DMS153 treated with DMSO at 0.1 percent for 48 hours (cell line): ENCODE measurements around the gene AP2M1.

Experiments
- DNase-seq: peaks from one replicate; lab custom pipeline; 2025; ENCODE audit not compliant: unreplicated experiment; lab: John Stamatoyannopoulos, UW

Gene AP2M1

DNA sequence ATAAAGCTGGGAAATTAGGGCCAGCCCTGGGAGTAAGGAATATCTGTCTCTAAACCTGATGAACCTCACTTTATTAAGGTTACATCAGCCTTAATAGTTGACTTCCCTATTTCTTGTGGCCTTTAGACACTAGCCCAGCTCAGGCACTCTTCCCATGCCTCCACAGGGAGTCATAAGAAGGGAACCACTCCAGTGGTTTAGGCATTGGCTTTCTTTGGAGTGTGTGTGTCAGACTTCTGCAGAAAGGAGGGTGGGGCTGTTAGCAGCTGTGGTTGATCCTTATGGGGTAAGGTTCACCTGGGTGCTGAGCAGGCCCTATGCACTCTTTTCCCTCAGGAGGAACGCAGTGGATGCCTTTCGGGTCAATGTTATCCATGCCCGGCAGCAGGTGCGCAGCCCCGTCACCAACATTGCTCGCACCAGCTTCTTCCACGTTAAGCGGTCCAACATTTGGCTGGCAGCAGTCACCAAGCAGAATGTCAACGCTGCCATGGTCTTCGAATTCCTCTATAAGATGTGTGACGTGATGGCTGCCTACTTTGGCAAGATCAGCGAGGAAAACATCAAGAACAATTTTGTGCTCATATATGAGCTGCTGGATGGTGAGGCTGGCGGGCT lies 4.0 kb downstream of the AP2M1 start:
- DNase-seq: no peak

DNA sequence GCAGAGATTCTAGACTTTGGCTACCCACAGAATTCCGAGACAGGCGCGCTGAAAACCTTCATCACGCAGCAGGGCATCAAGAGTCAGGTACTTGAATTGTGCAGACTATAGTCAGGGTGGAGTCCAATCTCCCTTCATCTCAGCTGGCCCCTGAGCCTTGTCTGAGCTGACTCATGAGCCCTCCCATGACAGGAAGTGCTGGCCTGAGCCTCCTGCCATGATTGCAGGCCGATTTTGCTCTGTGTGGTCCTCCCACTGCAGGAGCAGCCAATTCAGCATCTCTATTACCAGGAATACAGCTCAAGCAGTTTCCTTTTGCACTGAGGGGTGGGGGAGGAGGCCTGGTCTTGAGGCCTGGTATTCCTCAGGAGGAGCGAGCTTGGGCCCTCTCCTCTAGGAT lies 5.5 kb downstream of the AP2M1 start:
- no peak for DNase-seq

DNA sequence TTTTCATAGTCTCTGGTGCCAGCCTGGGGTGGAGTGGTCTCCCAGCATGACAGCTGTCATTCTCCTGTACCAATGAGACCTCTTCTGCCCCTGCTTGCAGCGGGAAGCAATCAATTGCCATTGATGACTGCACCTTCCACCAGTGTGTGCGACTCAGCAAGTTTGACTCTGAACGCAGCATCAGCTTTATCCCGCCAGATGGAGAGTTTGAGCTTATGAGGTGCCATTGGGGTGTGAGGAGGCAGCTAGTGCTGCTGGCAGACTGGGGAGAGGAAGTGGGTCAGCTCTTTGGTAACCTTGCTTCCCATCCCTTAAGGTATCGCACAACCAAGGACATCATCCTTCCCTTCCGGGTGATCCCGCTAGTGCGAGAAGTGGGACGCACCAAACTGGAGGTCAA lies 6.9 kb downstream of the AP2M1 start:
- DNase-seq: no peak

DNA sequence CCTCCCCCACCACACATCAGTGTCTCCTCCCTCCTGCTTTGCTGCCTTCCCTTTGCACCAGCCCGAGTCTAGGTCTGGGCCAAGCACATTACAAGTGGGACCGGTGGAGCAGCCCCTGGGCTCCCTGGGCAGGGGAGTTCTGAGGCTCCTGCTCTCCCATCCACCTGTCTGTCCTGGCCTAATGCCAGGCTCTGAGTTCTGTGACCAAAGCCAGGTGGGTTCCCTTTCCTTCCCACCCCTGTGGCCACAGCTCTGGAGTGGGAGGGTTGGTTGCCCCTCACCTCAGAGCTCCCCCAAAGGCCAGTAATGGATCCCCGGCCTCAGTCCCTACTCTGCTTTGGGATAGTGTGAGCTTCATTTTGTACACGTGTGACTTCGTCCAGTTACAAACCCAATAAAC lies 9.0 kb downstream of the AP2M1 start:
- no peak for DNase-seq

DNA sequence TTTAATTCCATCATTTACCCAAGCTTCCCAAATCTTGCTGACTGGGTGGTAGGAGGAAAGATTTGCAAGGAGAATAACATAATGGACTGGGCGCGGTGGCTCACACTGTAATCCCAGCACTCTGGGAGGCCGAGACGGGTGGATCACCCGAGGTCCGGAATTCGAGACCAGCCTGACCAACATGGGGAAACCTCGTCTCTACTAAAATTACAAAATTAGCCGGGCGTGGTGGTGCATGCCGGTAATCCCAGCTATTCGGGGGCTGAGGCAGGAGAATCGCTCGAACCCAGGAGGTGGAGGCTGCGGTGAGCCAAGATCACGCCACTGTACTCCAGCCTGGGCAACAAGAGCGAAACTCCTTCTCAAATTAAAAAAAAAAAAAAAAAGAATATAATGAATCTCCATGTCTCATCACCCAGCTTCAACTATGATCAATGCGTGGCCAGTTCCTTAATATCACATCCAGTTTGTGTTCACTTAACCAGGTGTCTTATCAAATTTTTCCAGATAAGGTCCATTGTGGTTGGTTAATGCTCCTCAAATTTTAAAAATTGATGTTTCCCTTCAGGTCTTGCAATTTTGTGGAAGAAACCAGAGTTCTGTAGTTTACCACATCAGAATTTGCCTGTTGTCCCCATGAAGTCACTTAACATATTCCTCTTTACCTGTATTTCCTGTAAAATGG lies 10.0 kb downstream of the AP2M1 start:
- DNase-seq: no peak

DNA sequence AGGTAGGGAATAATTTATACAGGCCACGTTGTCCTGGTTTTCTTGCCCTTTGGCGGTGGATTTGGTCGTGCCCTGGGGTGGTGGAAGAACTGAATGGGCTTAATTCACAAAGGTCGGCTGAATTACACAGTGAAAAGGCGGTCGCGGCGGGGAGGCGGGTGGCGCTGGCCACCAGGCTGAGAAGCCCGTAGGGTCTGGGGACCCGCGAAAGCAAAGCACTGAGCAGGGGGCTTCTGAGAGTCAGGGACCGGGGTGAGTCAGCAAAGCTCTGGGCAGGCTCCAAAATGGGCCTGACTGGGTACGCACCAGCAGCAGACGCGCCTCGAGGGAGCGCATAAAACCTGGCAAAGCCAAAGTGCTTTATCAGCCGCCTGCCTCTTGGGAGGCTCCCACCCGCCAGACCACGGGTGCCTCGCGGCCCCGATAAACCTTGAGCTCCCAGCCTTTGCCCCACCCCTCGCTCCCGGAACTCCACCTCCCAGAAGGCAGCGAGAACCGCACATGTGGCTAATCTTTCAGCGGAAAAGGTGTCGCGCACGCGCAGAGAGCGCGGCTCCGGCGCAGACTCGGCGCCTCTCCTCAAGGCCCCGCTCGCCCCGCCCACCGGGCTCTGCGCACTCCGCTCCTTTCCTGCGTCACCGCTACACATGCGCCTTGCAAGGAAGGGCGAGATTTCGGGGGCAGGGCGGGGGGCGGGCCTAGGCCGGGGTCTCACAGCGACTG lies 11.0 kb downstream of the AP2M1 start:
- DNase-seq: peak; percentile 97

DNA sequence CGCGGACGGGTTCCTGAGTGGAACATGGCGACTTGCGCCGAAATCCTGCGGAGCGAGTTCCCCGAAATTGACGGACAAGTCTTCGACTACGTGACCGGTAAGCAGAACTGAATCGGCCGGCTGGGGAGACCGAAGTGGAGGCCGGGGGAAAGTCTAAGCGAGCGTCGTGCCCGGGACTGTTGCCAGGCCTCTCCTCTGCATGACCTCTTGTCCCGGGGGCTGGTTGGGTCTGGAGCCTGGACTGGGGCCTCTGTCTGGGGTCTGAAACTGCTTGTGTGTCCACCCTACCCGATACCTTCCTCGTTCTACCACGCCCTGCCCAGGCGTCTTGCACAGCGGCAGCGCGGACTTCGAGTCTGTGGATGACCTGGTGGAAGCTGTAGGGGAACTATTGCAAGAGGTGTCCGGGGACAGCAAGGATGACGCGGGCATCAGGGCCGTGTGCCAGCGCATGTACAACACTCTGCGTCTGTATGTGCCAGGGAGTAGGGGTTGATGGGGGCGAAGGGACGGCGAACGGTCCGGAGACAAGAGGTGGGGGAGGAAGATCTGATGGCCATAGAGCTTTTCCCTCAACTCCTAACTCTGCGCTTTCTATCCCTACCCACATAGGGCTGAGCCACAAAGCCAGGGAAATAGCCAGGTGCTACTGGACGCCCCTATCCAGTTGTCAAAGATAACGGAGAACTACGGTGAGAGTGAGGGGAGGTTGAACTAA lies 11.7 kb downstream of the AP2M1 start, which contains the start of gene ABCF3:
ABCF3 (plus strand) TSS at position 16 of the 718 bp plus-strand sequence; CDS start at position 25, 9 bp downstream.
- no peak for DNase-seq

DNA sequence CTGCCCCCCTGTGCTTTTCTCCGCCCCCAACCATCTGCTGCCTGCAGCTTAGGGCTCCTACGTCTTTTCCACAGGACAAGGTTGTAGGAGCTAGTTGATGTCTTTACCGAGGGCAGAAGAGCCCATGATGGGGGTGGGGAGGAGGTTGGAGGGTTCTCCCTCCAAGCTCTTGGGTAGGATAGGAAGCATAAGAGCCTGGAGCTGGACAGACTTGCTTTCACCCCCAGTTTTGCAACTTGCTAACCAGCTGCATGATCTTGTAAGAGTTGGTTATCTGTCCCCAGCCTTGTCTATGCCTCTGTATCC lies 12.2 kb downstream of the AP2M1 start:
- DNase-seq: no peak

DNA sequence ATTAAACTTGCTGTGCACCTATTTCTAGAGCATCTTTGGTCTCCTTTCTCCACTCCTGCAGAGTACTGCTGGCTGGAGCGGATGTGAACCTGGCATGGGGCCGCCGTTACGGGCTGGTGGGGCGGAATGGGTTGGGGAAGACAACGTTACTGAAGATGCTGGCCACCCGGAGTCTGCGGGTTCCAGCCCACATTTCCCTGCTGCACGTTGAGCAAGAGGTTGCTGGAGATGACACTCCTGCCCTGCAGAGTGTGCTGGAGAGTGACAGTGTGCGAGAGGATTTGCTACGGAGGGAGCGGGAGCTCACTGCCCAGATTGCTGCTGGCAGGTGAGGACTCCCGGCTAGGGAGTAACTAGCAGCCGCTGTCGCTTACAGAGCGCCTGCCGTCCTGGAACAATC lies 13.4 kb downstream of the AP2M1 start:
- no peak for DNase-seq

DNA sequence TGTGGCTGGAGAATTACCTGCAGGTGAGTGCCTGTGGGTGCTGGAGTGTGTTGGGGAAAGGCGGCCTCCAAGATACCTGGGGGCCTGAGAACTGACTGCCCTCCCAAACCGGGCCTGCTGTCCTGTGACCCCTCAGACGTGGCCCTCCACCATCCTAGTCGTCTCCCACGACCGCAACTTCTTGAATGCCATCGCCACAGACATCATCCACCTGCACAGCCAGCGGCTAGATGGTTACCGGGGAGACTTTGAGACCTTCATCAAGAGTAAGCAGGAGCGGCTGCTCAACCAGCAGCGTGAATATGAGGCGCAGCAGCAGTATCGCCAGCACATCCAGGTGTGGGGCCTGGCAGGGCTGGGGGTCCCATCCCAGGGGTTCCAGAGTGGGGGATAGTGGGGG lies 14.8 kb downstream of the AP2M1 start:
- no peak for DNase-seq

DNA sequence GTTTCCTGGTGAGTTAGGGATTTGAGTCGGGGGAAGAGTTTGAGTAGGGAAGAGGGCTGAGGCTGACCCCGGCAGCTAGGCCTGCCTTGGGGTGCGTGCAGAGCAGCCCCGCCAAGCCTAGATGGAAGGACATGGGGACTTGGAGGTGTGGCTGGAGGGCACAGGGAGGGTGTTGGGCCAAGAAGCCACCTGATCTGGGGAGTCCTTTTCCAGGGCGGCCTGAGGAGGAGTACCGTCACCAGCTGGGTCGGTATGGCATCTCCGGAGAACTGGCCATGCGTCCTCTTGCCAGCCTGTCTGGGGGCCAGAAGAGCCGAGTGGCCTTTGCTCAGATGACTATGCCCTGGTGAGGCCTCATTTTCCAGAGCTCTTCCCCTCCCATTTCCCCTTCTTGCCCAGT lies 18.2 kb downstream of the AP2M1 start:
- no peak for DNase-seq

DNA sequence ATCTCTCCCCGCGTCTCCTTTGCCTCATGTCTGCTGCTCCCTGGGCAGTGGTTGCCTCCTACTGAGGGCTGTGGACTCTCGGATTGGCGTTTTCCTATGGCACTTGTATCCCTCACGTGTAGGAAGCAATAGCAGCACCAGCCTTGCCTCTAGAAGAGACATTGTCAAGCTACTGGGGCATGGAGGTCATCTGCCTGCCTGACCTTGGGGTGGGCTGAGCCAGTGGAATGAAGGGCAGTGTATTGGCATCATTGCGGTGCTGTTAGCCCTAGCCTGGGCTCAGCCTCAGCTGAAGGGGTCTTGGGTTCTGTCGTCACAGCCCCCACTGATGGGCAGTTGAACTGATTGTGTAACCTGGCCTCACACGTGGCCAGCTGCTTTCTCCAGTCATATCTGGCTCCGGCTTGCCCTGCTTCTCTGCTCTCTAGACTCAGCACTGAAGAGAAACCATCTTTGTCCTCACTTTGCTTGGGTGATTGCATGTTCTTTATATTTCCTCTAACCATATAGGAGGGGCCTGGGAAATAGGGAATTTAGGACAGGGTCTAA lies 19.4 kb downstream of the AP2M1 start:
- no peak for DNase-seq

DNA sequence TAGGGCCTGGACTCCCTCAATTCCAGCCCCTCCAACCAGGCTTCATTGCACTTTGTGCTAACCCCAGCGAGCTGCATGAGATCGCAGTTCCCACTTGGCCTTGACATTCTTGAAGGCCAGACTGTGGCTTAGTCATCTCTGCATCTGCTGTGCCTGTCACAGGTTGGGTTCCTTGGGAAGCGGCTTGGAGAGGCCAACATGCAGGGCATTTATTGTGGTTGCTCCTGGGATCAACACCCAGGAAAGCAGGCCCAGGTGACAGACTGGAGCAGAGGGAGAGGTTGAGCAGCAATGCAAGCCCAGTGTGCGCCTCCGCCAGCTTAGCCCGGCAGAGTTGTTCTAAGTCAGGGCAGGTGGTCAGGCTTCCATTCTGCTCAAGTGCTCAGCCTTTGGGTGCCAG lies 21.9 kb downstream of the AP2M1 start:
- no peak for DNase-seq

DNA sequence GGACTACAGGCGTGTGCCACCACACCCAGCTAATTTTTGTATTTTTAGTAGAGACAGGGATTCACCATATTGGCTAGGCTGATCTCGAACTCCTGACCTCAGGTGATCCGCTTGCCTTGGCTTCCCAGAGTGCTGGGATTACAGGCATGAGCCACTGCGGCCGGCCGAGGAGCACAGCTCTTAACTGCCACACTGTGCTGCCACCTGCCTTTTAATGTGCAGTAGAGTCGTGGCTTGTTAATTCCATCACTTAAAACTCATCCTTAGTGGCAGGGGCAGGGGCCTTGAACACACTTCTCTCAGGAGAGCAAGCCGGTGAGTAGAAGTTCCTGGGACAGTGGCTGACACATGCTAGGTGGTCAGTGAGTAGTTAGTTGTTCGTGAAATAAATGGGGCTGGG lies 23.9 kb downstream of the AP2M1 start:
- DNase-seq: no peak

DNA sequence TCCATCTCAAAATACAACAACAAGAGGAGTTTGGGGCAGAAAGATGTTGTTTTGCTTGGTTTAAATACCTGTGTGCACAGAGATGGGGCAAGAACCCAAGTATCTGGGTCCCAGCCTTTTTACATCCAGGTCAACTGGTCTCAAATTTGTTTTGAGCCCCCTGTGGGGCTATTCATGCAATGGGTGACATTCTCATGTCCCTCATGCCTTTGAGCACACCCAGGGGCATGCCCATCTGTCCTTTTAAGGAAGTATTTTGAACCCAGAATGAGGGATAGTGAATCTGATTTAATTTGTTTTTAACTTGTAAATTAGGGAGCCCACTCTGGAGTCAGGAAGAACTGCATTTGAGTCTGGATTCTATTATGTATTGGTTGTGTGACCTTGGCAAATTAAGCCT lies 26.2 kb downstream of the AP2M1 start:
- no peak for DNase-seq

DNA sequence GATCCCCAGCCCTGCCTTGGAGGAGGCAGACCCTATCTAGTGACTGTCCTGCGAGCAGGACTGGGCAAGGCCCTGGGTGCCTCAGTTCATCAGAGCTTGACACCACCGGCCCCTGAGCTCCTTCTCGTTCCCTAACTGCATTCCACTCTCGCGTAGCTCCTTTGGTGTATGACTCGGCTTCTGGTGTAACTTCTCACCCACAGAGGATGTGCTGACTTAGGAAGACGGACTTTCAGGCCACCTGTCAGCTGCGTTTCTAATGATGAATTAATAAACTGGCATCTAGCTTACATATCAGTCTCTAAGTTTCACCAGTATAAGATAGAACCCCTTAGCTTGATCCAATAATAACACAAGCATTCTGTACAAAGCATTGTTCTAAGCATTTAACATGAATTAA lies 28.9 kb downstream of the AP2M1 start:
- no peak for DNase-seq

DNA sequence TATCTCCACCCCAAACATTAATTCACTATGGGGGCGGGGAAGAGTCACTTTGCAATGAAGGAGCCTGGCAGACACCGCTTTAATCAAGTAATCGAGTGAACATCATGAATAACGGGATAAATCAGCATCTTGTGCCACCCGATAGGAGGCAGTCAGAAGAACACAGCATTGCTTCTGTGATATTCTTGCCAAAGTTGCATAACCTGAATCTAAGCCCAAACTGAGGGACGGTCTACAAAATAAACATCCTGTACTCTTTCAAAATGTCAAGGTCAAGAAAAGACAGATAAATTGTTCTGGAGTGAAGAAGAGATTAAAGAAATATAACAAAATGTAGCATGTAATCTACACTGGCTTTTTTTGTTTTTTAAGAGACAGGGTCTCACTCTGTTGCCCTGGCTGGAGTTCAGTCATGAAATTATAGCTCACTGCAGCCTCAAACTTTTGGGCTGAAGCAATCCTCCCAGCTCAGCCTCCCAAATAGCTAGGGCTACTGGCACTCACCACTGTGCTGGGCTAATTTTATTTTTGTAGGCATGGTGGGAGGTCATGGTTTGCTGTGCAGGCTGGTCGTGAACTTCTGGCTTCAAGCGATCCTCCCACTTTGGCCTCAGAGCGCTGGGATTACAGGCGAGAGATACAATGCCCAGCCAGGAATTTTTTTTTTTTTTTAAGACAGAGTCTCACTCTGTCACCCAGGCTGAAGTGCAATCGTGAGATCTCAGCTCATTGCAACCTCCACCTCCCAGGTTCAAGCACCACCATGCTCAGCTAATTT lies 34.7 kb downstream of the AP2M1 start:
- DNase-seq: no peak

DNA sequence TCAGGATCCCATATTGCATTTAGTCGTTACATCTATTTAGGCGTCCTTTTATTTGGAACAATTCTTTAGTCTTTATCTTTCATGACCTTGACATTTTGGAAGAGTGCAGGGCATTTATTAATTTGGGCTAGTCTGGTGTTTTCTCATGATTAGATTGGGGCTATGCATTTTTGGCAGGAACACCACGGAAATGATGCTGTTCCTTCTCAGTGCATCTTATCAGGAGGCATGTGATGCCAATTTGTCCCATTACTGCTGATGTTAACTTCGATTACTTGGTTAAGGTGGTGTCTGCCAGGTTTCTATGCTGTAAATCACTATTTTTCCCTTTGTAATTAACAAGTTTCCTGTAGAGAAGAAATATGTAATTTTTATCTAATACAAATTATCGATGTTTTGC lies 36.6 kb downstream of the AP2M1 start:
- no peak for DNase-seq

DNA sequence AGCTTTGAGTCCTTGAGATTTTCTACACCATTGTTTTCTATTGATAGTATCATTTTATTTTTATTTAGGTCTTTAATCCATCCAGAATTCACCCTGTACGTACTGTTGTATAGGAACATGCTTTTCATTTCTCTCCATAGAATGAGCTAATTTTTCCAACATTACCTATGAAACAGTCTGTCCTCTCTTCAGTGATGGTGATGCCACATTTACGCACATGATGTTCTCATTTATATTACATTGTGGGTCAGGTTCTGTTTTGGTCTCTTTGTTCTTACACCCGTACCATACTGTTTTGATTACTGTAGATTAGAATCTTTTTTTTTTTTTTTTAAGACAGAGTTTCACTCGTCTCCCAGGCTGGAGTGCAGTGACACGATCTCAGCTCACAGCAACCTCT lies 37.1 kb downstream of the AP2M1 start:
- no peak for DNase-seq

DNA sequence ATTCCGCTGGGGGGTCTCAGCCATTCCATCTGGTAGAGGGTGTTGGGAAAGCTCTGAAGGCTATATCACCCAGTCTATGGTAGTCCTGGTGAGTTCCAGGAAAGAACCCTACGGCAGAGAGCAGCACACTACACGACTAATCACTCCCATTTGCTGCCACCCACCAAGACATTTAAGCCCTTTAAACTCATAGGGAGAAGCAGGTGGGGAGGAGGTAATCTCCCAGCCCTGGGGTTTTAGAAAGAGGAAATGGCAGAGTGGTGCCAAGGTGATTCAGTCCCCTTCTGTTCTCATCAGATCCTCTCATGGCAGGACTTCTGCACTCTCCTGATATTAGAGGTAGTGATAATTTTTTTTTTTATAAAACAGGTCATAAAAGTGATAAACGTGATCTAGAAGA lies 44.2 kb downstream of the AP2M1 start:
- no peak for DNase-seq

DNA sequence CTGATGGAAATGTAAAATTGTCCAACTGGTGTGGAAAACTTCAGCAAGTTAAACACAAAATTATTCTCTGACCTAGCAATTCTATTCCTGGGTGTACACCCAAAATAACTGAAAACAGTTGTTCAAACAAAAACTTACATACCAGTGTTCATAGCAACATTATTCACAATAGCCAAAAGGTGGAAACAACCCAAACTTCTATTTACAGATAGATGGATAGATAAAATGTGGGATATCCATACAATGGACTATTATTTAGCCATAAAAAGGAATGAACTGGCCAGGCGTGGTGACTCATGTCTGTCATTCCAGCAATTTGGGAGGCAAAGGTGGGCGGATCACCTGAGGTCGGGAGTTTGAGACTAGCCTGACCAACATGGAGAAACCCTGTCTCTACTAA lies 47.9 kb downstream of the AP2M1 start:
- DNase-seq: no peak
